Measurements from ENCODE around the gene ZNF26. TPM values are rescaled to one million over a fixed set of nuclear protein-coding genes. Genes with fewer than 3 reads are reported as not detected.

The ZNF26 gene
- total and polyA plus RNA-seq, 2 of the 8 experiments (the other 6 are each of a cell fraction or from before 2014, with no cell fraction given) = 5.8 to 8.4 TPM

- Histone ChIP-seq H3K56ac (replicated peaks; ENCODE audit: insufficient read length, low read depth, low read length) (no peak overlapping the region), H2BK20ac (ENCODE audit: low read length) (no peak overlapping the region), H3K9me3 (ENCODE audit: insufficient read depth in 2 of 2, low read depth in 1 of 2, low read length in 1 of 2) (peaks cover 62 to 72% of the 10 kb centered on the region in 2 experiments), H3K79me1 (ENCODE audit: low read depth, low read length) (peaks cover 14% of the 10 kb centered on the region), H2BK12ac (ENCODE audit: low read depth, low read length) (0 out of 2 replicates have a peak overlapping the region, but pooled peaks have one; percentile 45), H3K27ac (ENCODE audit: low read depth, low read length) (no peak overlapping the region), H2AK5ac (ENCODE audit: low read depth, low read length) (peak overlapping the region; percentile 92), H2BK15ac (ENCODE audit: low read length) (no peak overlapping the region), H4K91ac (replicated peaks; ENCODE audit: insufficient read length, low read length) (no peak overlapping the region), H3K36me3 (ENCODE audit: control insufficient read depth in 2 of 4, insufficient read depth in 4 of 4, low read length in 3 of 4) (peaks cover 0 to 29% (median 10%) of the 10 kb centered on the region in 4 experiments; a peak in 4 of 8 replicates), H3K14ac (ENCODE audit: insufficient read length) (no peak overlapping the region), H3K4me1 (replicated peaks in 1 of 4; ENCODE audit: control insufficient read depth in 3 of 4, insufficient read depth in 4 of 4, low read length in 3 of 4) (peaks cover 0 to 4% (median 1%) of the 10 kb centered on the region in 4 experiments; a peak in 3 of 7 replicates), H3K4ac (replicated peaks; ENCODE audit: insufficient read length, low read depth, low read length) (no peak overlapping the region), H4K20me1 (replicated peaks in 1 of 2; ENCODE audit: control insufficient read depth in 1 of 2, insufficient read depth in 2 of 2, low read length in 2 of 2) (peaks cover 0 to 10% of the 10 kb centered on the region in 2 experiments), H3K9ac (replicated peaks in 1 of 4; ENCODE audit: extremely low read depth in 1 of 4, low read depth in 3 of 4, low read length in 3 of 4) (no peak overlapping the region; a peak in 1 of 7 replicates), H4K5ac (ENCODE audit: insufficient read length, low read depth, low read length) (no peak overlapping the region), H3K18ac (ENCODE audit: extremely low read depth, low read length) (no peak overlapping the region), H3K27me3 (replicated peaks in 1 of 4; ENCODE audit: control insufficient read depth in 3 of 4, extremely low read depth in 1 of 4, insufficient read depth in 3 of 4, low read length in 3 of 4) (no peaks in the 10 kb centered on the region), H2AFZ (ENCODE audit: low read length) (no peak overlapping the region), H4K8ac (ENCODE audit: extremely low read depth, insufficient read depth, low read length) (no peak overlapping the region), H3K23me2 (ENCODE audit: low read depth, low read length) (peaks cover 14% of the 10 kb centered on the region), H3K4me2 (ENCODE audit: insufficient read depth in 1 of 2, low read depth in 2 of 2, low read length in 2 of 2) (no peak overlapping the region; a peak in 1 of 4 replicates), H3K79me2 (ENCODE audit: control insufficient read depth in 1 of 2, insufficient read depth in 2 of 2, low read length in 2 of 2) (peaks cover 14 to 25% of the 10 kb centered on the region in 2 experiments), H2BK120ac (replicated peaks; ENCODE audit: low read depth, low read length) (peak overlapping the region; percentile 16), H2BK5ac (ENCODE audit: low read depth, low read length) (peak overlapping the region; percentile 57), H3K4me3 (ENCODE audit: extremely low read depth in 1 of 4, insufficient read depth in 2 of 4, low read depth in 3 of 4, low read length in 4 of 4) (no peak overlapping the region), H3K23ac (ENCODE audit: insufficient read length) (no peak overlapping the region)
- TF ChIP-seq JUND (IDR thresholded peaks at IDR 0.05; ENCODE audit: low read length) (no peak), POLR2AphosphoS5 (IDR thresholded peaks at IDR 0.05; ENCODE audit: low read depth, low read length) (0 out of 2 replicates have a peak, but pooled peaks have one; percentile 28)
- CTCF ChIA-PET (ENCODE audit: partially characterized antibody) = no interaction called here
- 90% methylated on average over 27 of the region's 27 CpGs; no CpG with 5 or more reads in 1 of the 2 experiments for whole genome bisulfite sequencing, 2 experiments (ENCODE audit: extremely low coverage in 1 of 2, insufficient coverage in 1 of 2, insufficient read length in 1 of 2, insufficient replicate concordance in 2 of 2, low coverage in 1 of 2, low lambda C conversion rate in 2 of 2, missing lambda C conversion rate in 1 of 2)
- POLR2A ChIA-PET (ENCODE audit: partially characterized antibody) = no interaction called here
- FAIRE-seq (peak; percentile 7), DNase-seq (ENCODE audit: low read depth in 1 of 2, low spot score in 2 of 2) (no peak)
These were observed 35.2 kb upstream of the ZNF26 start for GRCh38 chr12:132950844-132951535.

Data from H1 (cell line).